Fibroblast of lung (primary cell): ENCODE data around the gene SERPINA10.

Source experiments
- CTCF ChIP-seq, 2 donors: IDR thresholded peaks in 1 of 2; conservative IDR thresholded peaks in 1 of 2; 1 replicate in 1 of 2; 2 replicates in 1 of 2; pipeline ENCODE4 v1.5.1; 2011 to 2012; ENCODE audit warnings: low read length in 2 of 2, control low read depth in 1 of 2, inconsistent platforms in 1 of 2, low read depth in 1 of 2, mild to moderate bottlenecking in 1 of 2
- EZH2 ChIP-seq: IDR thresholded peaks from 2 replicates; pipeline ENCODE4 v1.5.1; 2012; ENCODE audit warnings: low read length, control low read depth, mild to moderate bottlenecking; ENCODE audit errors: missing control alignments

- no peak for TF ChIP-seq CTCF (conservative IDR thresholded peaks at IDR 0.05 in 1 of 2, IDR thresholded peaks at IDR 0.05 in 1 of 2; ENCODE audit: low read depth in 1 of 2, low read length in 2 of 2)
- no peak for TF ChIP-seq EZH2
These were observed 17.2 kb upstream of the SERPINA10 start for GRCh38 chr14:94310248-94310647.
